MM.1S (cell line): ENCODE measurements around the gene GDF2.

ENCODE experiments used
- DNase-seq: peaks from one replicate; pipeline ENCODE4 v3.0.0-alpha.2; 2015
- H2AFZ ChIP-seq: fragments of 300-600 bp; sonication (generic); 2 replicates; pipeline ENCODE4 v1.6.0; 2016; ENCODE audit warnings: antibody characterized with exemption, low read length
- H3F3A ChIP-seq: fragments of 300-600 bp; sonication (generic); 2 replicates; pipeline ENCODE4 v1.6.1; 2016; ENCODE audit warnings: mild to moderate bottlenecking, antibody characterized with exemption, low read length, moderate library complexity, mixed read lengths; ENCODE audit not compliant: insufficient read depth
- H3K27ac ChIP-seq: fragments of 300-600 bp; sonication (generic); 2 replicates; pipeline ENCODE4 v1.5.1; 2016; ENCODE audit warnings: mild to moderate bottlenecking, low read length
- H3K27me3 ChIP-seq: fragments of 300-600 bp; sonication (generic); replicated peaks from 2 replicates; pipeline ENCODE4 v1.6.0; 2016; ENCODE audit warnings: low read length; ENCODE audit not compliant: insufficient read depth
- H3K36me3 ChIP-seq: fragments of 300-600 bp; sonication (generic); replicated peaks from 2 replicates; pipeline ENCODE4 v1.6.1; 2016; ENCODE audit warnings: mild to moderate bottlenecking, low read length, mixed read lengths; ENCODE audit not compliant: insufficient read depth
- H3K4me1 ChIP-seq: fragments of 300-600 bp; sonication (generic); 2 replicates; pipeline ENCODE4 v1.6.1; 2016; ENCODE audit warnings: low read length, mixed read lengths
- H3K4me2 ChIP-seq: fragments of 300-600 bp; sonication (generic); 2 replicates; pipeline ENCODE4 v1.6.0; 2016; ENCODE audit warnings: low read depth, low read length
- H3K4me3 ChIP-seq: fragments of 300-600 bp; sonication (generic); 2 replicates; pipeline ENCODE4 v1.5.1; 2016; ENCODE audit warnings: low read length, mixed read lengths
- H3K79me2 ChIP-seq: fragments of 300-600 bp; sonication (generic); 2 replicates; pipeline ENCODE4 v1.6.1; 2016; ENCODE audit warnings: mixed run types, low read length, mixed read lengths
- H3K9ac ChIP-seq: fragments of 300-600 bp; sonication (generic); 2 replicates; pipeline ENCODE4 v1.6.1; 2016; ENCODE audit warnings: low read length, mixed read lengths
- H3K9me2 ChIP-seq: fragments of 300-600 bp; sonication (generic); replicated peaks from 2 replicates; pipeline ENCODE4 v1.6.1; 2016; ENCODE audit warnings: mild to moderate bottlenecking, low read length, mixed read lengths; ENCODE audit not compliant: insufficient read depth
- H3K9me3 ChIP-seq: fragments of 300-600 bp; sonication (generic); replicated peaks from 2 replicates; pipeline ENCODE4 v1.6.1; 2016; ENCODE audit warnings: mild to moderate bottlenecking, low read length, mixed read lengths; ENCODE audit not compliant: insufficient read depth
- H4K20me1 ChIP-seq: fragments of 300-600 bp; sonication (generic); 2 replicates; pipeline ENCODE4 v1.6.1; 2016; ENCODE audit warnings: mild to moderate bottlenecking, low read length, moderate library complexity, mixed read lengths; ENCODE audit not compliant: insufficient read depth
- CTCF ChIP-seq: fragments of 300-600 bp; sonication (generic); IDR thresholded peaks from 2 replicates; pipeline ENCODE4 v1.5.1; 2016; ENCODE audit warnings: antibody characterized with exemption, low read length, mixed read lengths
- EZH2 ChIP-seq: fragments of 300-600 bp; sonication (generic); optimal IDR thresholded peaks from 2 replicates; pipeline ENCODE3; 2017; ENCODE audit warnings: low read depth, mild to moderate bottlenecking, antibody characterized with exemption, low read length, mixed read lengths
- EZH2phosphoT487 ChIP-seq: fragments of 300-600 bp; sonication (generic); IDR thresholded peaks from 2 replicates; pipeline ENCODE4 v1.6.1; 2018; ENCODE audit warnings: antibody characterized with exemption, low read length

Gene GDF2

GRCh38 chr10:47297866-47298540, 24.3 kb upstream of the GDF2 start:
- no peak overlapping the region for H2AFZ ChIP-seq
- H3K27ac ChIP-seq = no peak overlapping the region
- no peaks in the 10 kb centered on the region for H3K36me3 ChIP-seq
- no peaks in the 10 kb centered on the region for H3F3A ChIP-seq
- H3K27me3 ChIP-seq = no peaks in the 10 kb centered on the region
- H4K20me1 ChIP-seq = no peaks in the 10 kb centered on the region
- H3K9ac ChIP-seq = no peak overlapping the region
- no peaks in the 10 kb centered on the region for H3K4me1 ChIP-seq
- no peaks in the 10 kb centered on the region for H3K9me3 ChIP-seq
- no peaks in the 10 kb centered on the region for H3K9me2 ChIP-seq
- no peaks in the 10 kb centered on the region for H3K79me2 ChIP-seq
- DNase-seq = no peak
- no peak for TF ChIP-seq CTCF
- no peak for TF ChIP-seq EZH2
- TF ChIP-seq EZH2phosphoT487 = no peak
- no peak overlapping the region for H3K4me3 ChIP-seq
- H3K4me2 ChIP-seq = no peak overlapping the region

- Histone ChIP-seq H3K4me3 (no peak overlapping the region), H3K36me3 (no peaks in the 10 kb centered on the region), H2AFZ (no peak overlapping the region), H3K4me2 (no peak overlapping the region), H4K20me1 (no peaks in the 10 kb centered on the region), H3K27ac (no peak overlapping the region), H3K4me1 (no peaks in the 10 kb centered on the region), H3K79me2 (no peaks in the 10 kb centered on the region), H3K9ac (no peak overlapping the region), H3K9me2 (no peaks in the 10 kb centered on the region), H3K27me3 (no peaks in the 10 kb centered on the region), H3F3A (no peaks in the 10 kb centered on the region), H3K9me3 (no peaks in the 10 kb centered on the region)
- DNase-seq = no peak
- TF ChIP-seq EZH2 (no peak), CTCF (no peak), EZH2phosphoT487 (no peak)
Measured at GRCh38 chr10:47298715-47299114, 23.5 kb upstream of the GDF2 start.

DNA sequence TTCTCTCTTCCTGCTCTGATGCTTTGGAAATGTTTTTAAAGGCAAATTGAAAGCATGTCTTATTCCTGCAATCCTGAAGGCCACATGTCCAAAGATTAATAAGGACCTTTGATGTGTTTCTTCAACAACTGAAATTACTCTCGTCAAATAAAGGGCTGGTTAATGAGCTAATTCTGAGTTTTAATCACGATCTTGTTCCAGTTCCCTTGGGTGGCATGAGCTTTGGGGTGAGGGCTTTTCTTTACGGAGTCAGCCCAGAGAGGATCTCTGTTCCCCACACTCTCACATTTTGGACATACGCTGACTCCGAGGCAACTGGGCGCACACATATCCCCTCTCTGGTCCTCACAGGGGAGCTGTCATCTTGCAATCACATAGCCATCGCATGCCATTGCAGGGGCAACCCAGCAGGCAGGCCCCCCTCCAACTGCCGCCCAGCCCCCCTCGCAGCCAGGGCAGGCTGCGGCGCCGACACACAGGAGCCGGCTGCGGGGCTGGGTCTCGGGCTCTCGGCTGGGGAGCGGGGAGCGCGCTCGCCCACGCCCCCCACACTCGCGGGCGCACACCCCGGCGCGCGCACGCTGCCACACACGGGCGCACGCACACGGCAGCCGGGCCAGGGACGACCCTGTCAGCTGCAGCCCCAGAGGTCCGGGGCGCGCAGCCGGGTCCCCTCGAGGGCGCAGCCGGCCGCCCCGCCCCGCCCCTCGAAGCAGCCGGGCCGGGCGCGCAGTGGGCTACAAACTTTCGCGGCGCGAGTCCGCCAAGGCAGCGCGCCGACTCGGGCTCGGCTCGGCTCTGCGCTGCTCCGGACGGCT, 22.4 kb upstream of the GDF2 start, which contains the start of gene GDF10:
TSS of gene GDF10 (plus strand) at position 587 of the 818 bp plus-strand sequence. CDS start 455 bp downstream, outside the sequence.
- no peak within 1 kb of the TSS for H3K27ac ChIP-seq
- no peaks in the 10 kb centered on the region for H3K9me2 ChIP-seq
- H3F3A ChIP-seq = no peaks in the 10 kb centered on the region
- H3K4me2 ChIP-seq = no peak within 1 kb of the TSS
- no peaks in the 10 kb centered on the region for H4K20me1 ChIP-seq
- H3K79me2 ChIP-seq = no peaks in the 10 kb centered on the region
- H3K9ac ChIP-seq = no peak within 1 kb of the TSS
- no peak within 1 kb of the TSS for H3K4me3 ChIP-seq
- H3K9me3 ChIP-seq = no peaks in the 10 kb centered on the region
- DNase-seq = no peak
- no peaks in the 10 kb centered on the region for H3K4me1 ChIP-seq
- TF ChIP-seq EZH2phosphoT487 = no peak
- TF ChIP-seq CTCF = no peak
- TF ChIP-seq EZH2 = no peak
- H3K27me3 ChIP-seq = no peaks in the 10 kb centered on the region
- no peak within 1 kb of the TSS for H2AFZ ChIP-seq
- no peaks in the 10 kb centered on the region for H3K36me3 ChIP-seq
